H1 (cell line): ENCODE measurements around the gene SLC4A1AP. TPM values are rescaled to one million over a fixed set of nuclear protein-coding genes. Genes with fewer than 3 reads are reported as not detected.

ENCODE experiments used
- CTCF ChIA-PET: fragments of 300-600 bp; sonication (Branson Sonifier 250); formaldehyde crosslinking; loops from one replicate; lab custom pipeline; 2021; ENCODE audit not compliant: partially characterized antibody; lab: Charles Lee
- POLR2A ChIA-PET: fragments of 300-600 bp; sonication (Branson Sonifier 250); formaldehyde crosslinking; loops from one replicate; lab custom pipeline; 2021; ENCODE audit warnings: inconsistent platforms; ENCODE audit not compliant: partially characterized antibody; lab: Charles Lee
- DNase-seq, 2 experiments: peaks; one replicate each; pipeline versions ENCODE4 v3.0.0 to v3.0.0-alpha.2; 2010 to 2022; ENCODE audit warnings: low spot score in 2 of 2, low read depth in 1 of 2, mixed read lengths in 1 of 2
- FAIRE-seq: peaks from 2 replicates; lab custom pipeline; 2011; peaks lifted over from hg19 to GRCh38; lab: Jason Lieb, UNC
- H2AFZ ChIP-seq: 2 replicates; pipeline ENCODE4 v1.8.1; 2012; ENCODE audit warnings: low read length, inconsistent platforms
- H2AK5ac ChIP-seq: 2 replicates; pipeline ENCODE4 v1.6.1; 2013; ENCODE audit warnings: low read depth, low read length
- H2BK120ac ChIP-seq: replicated peaks from 2 replicates; pipeline ENCODE3; 2013; ENCODE audit warnings: low read depth, low read length, inconsistent platforms
- H2BK12ac ChIP-seq: 2 replicates; pipeline ENCODE4 v1.6.1; 2013; ENCODE audit warnings: low read depth, low read length
- H2BK15ac ChIP-seq: 2 replicates; pipeline ENCODE4 v1.6.1; 2013; ENCODE audit warnings: low read length
- H2BK20ac ChIP-seq: 2 replicates; pipeline ENCODE4 v1.6.1; 2013; ENCODE audit warnings: low read length
- H2BK5ac ChIP-seq: 2 replicates; pipeline ENCODE4 v1.6.1; 2013; ENCODE audit warnings: low read depth, low read length
- H3K14ac ChIP-seq: 2 replicates; pipeline ENCODE4 v1.6.1; 2013; ENCODE audit warnings: inconsistent platforms; ENCODE audit not compliant: insufficient read length
- H3K18ac ChIP-seq: 2 replicates; pipeline ENCODE4 v1.6.1; 2013; ENCODE audit warnings: low read length; ENCODE audit errors: extremely low read depth
- H3K23ac ChIP-seq: 2 replicates; pipeline ENCODE4 v1.6.1; 2013; ENCODE audit warnings: inconsistent platforms; ENCODE audit not compliant: insufficient read length
- H3K23me2 ChIP-seq: 2 replicates; pipeline ENCODE4 v1.6.1; 2013; ENCODE audit warnings: low read depth, low read length
- H3K27ac ChIP-seq: 2 replicates; pipeline ENCODE4 v1.6.1; 2011; ENCODE audit warnings: low read depth, low read length, inconsistent platforms
- H3K27me3 ChIP-seq, 4 experiments: replicated peaks in 1 of 4; 1 replicate in 1 of 4; 2 replicates in 3 of 4; pipeline versions ENCODE4 v1.6.1 to v1.8.1; 2011 to 2013; ENCODE audit warnings: low read length in 3 of 4, mild to moderate bottlenecking in 3 of 4, inconsistent platforms in 2 of 4, mixed read lengths in 2 of 4, moderate library complexity in 1 of 4; ENCODE audit not compliant: control insufficient read depth in 3 of 4, insufficient read depth in 3 of 4; ENCODE audit errors: extremely low read depth in 1 of 4
- H3K36me3 ChIP-seq, 4 experiments: 2 replicates each; pipeline versions ENCODE4 v1.6.1 to v1.8.1; 2011 to 2013; ENCODE audit warnings: mild to moderate bottlenecking in 4 of 4, low read length in 3 of 4, moderate library complexity in 2 of 4, control low read depth in 1 of 4, inconsistent platforms in 1 of 4; ENCODE audit not compliant: insufficient read depth in 4 of 4, control insufficient read depth in 2 of 4
- H3K4ac ChIP-seq: replicated peaks from 2 replicates; pipeline ENCODE3; 2013; ENCODE audit warnings: low read length, low read depth, mixed read lengths, inconsistent platforms; ENCODE audit not compliant: insufficient read length
- H3K4me1 ChIP-seq, 4 experiments: replicated peaks in 1 of 4; 1 replicate in 1 of 4; 2 replicates in 3 of 4; pipeline versions ENCODE4 v1.6.1 to v1.8.1; 2011 to 2013; ENCODE audit warnings: low read length in 3 of 4, inconsistent platforms in 2 of 4, mixed read lengths in 1 of 4; ENCODE audit not compliant: insufficient read depth in 4 of 4, control insufficient read depth in 3 of 4
- H3K4me2 ChIP-seq, 2 experiments: 2 replicates each; pipeline versions ENCODE4 v1.6.1 to v1.8.1; 2011 to 2013; ENCODE audit warnings: low read depth in 2 of 2, low read length in 2 of 2, control low read depth in 1 of 2, inconsistent platforms in 1 of 2, mild to moderate bottlenecking in 1 of 2; ENCODE audit not compliant: insufficient read depth in 1 of 2
- H3K4me3 ChIP-seq, 4 experiments: fragments of 200-600, 300-600 bp in 1 of 4; sonication (generic), shearing (Covaris generic), sonication (Bioruptor Twin) in 1 of 4; 2 replicates each; pipeline versions ENCODE4 v1.5.1 to v1.8.1; 2011 to 2016; ENCODE audit warnings: low read length in 4 of 4, low read depth in 3 of 4, control low read depth in 2 of 4, inconsistent platforms in 2 of 4, mild to moderate bottlenecking in 2 of 4, mixed read lengths in 1 of 4, moderate library complexity in 1 of 4; ENCODE audit not compliant: insufficient read depth in 2 of 4; ENCODE audit errors: extremely low read depth in 1 of 4
- H3K56ac ChIP-seq: replicated peaks from 2 replicates; pipeline ENCODE3; 2013; ENCODE audit warnings: low read depth, mild to moderate bottlenecking, mixed read lengths, low read length, inconsistent platforms; ENCODE audit not compliant: insufficient read length
- H3K79me1 ChIP-seq: 2 replicates; pipeline ENCODE4 v1.6.1; 2013; ENCODE audit warnings: low read depth, low read length, control low read depth
- H3K79me2 ChIP-seq, 2 experiments: 2 replicates each; pipeline versions ENCODE4 v1.6.1 to v1.8.1; 2012 to 2013; ENCODE audit warnings: low read length in 2 of 2, mild to moderate bottlenecking in 2 of 2, inconsistent platforms in 1 of 2; ENCODE audit not compliant: insufficient read depth in 2 of 2, control insufficient read depth in 1 of 2
- H3K9ac ChIP-seq, 4 experiments: replicated peaks in 1 of 4; 1 replicate in 1 of 4; 2 replicates in 3 of 4; pipeline versions ENCODE4 v1.6.1 to v1.8.1; 2011 to 2013; ENCODE audit warnings: low read depth in 3 of 4, low read length in 3 of 4, control low read depth in 2 of 4, mild to moderate bottlenecking in 2 of 4, moderate library complexity in 2 of 4, inconsistent platforms in 1 of 4; ENCODE audit errors: extremely low read depth in 1 of 4
- H3K9me3 ChIP-seq, 2 experiments: 2 replicates each; pipeline versions ENCODE4 v1.6.1 to v1.8.1; 2012 to 2013; ENCODE audit warnings: mild to moderate bottlenecking in 2 of 2, moderate library complexity in 2 of 2, control low read depth in 1 of 2, inconsistent platforms in 1 of 2, low read depth in 1 of 2, low read length in 1 of 2, mixed read lengths in 1 of 2; ENCODE audit not compliant: insufficient read depth in 2 of 2
- H4K20me1 ChIP-seq, 2 experiments: replicated peaks in 1 of 2; 2 replicates each; pipeline versions ENCODE3 to v1.8.1; 2011 to 2013; ENCODE audit warnings: inconsistent platforms in 2 of 2, low read length in 2 of 2, mild to moderate bottlenecking in 1 of 2; ENCODE audit not compliant: insufficient read depth in 2 of 2, control insufficient read depth in 1 of 2
- H4K5ac ChIP-seq: 2 replicates; pipeline ENCODE4 v1.6.1; 2013; ENCODE audit warnings: low read length, low read depth, mixed read lengths, inconsistent platforms; ENCODE audit not compliant: insufficient read length
- H4K8ac ChIP-seq: 2 replicates; pipeline ENCODE4 v1.8.0; 2013; ENCODE audit warnings: mild to moderate bottlenecking, moderate library complexity, low read length, inconsistent platforms; ENCODE audit not compliant: insufficient read depth; ENCODE audit errors: extremely low read depth
- H4K91ac ChIP-seq: replicated peaks from 2 replicates; pipeline ENCODE3; 2013; ENCODE audit warnings: low read length, mixed read lengths, inconsistent platforms; ENCODE audit not compliant: insufficient read length
- CHD2 ChIP-seq: IDR thresholded peaks from 2 replicates; pipeline ENCODE4 v1.6.1; 2012; ENCODE audit warnings: low read length, improper control_type of control experiment
- EP300 ChIP-seq, 2 experiments: IDR thresholded peaks; 1 replicate in 1 of 2; 2 replicates in 1 of 2; pipeline ENCODE4 v1.6.1; 2011 to 2012; ENCODE audit warnings: low read depth in 2 of 2, low read length in 2 of 2, mild to moderate bottlenecking in 2 of 2, borderline replicate concordance in 1 of 2, inconsistent platforms in 1 of 2, moderate library complexity in 1 of 2
- EZH2 ChIP-seq: fragments of 200-600 bp; sonication (generic); IDR thresholded peaks from 2 replicates; pipeline ENCODE4 v1.7.1; 2012; ENCODE audit warnings: low read depth, mild to moderate bottlenecking, moderate library complexity, low read length, inconsistent platforms; ENCODE audit not compliant: severe bottlenecking
- HDAC2 ChIP-seq, 2 experiments: fragments of 300-600 bp in 1 of 2; sonication (generic) in 1 of 2; IDR thresholded peaks; 2 replicates each; pipeline ENCODE4 v1.6.1; 2011 to 2012; ENCODE audit warnings: low read depth in 2 of 2, low read length in 2 of 2, mild to moderate bottlenecking in 2 of 2, moderate library complexity in 2 of 2, borderline replicate concordance in 1 of 2, inconsistent platforms in 1 of 2
- RAD21 ChIP-seq, 2 experiments: IDR thresholded peaks in 1 of 2; conservative IDR thresholded peaks in 1 of 2; 2 replicates each; pipeline ENCODE4 v1.6.1; 2011; ENCODE audit warnings: low read depth in 2 of 2, low read length in 2 of 2, improper control_type of control experiment in 1 of 2, inconsistent platforms in 1 of 2, mild to moderate bottlenecking in 1 of 2, moderate library complexity in 1 of 2
- RFX5 ChIP-seq: IDR thresholded peaks from 2 replicates; pipeline ENCODE4 v1.6.1; 2011; ENCODE audit warnings: low read depth, low read length, improper control_type of control experiment, borderline replicate concordance
- SP2 ChIP-seq: IDR thresholded peaks from 2 replicates; pipeline ENCODE4 v1.6.1; 2012; ENCODE audit warnings: mild to moderate bottlenecking, low read length, inconsistent platforms
- SRF ChIP-seq: IDR thresholded peaks from 2 replicates; pipeline ENCODE4 v1.6.1; 2011; ENCODE audit warnings: mild to moderate bottlenecking, low read depth, low read length, moderate library complexity
- SUZ12 ChIP-seq: fragments of 200-600 bp; sonication (generic); IDR thresholded peaks from 2 replicates; pipeline ENCODE4 v1.6.1; 2012; ENCODE audit warnings: mild to moderate bottlenecking, inconsistent platforms, low read length, moderate library complexity, mixed read lengths
- TAF7 ChIP-seq: optimal IDR thresholded peaks from 2 replicates; pipeline ENCODE3; 2011; ENCODE audit warnings: low read depth, mild to moderate bottlenecking, inconsistent platforms, low read length, moderate library complexity, borderline replicate concordance
- TBP ChIP-seq: IDR thresholded peaks from 2 replicates; pipeline ENCODE4 v1.6.1; 2011; ENCODE audit warnings: low read depth, low read length, improper control_type of control experiment
- TEAD4 ChIP-seq: IDR thresholded peaks from 2 replicates; pipeline ENCODE4 v1.6.1; 2012; ENCODE audit warnings: low read depth, low read length, inconsistent platforms, mixed read lengths
- YY1 ChIP-seq: IDR thresholded peaks from 2 replicates; pipeline ENCODE4 v1.6.1; 2011; ENCODE audit warnings: low read depth, mild to moderate bottlenecking, low read length
- ZNF274 ChIP-seq: IDR thresholded peaks from 2 replicates; pipeline ENCODE4 v1.7.0; 2012; ENCODE audit warnings: low read length, borderline replicate concordance; ENCODE audit errors: extremely low read depth
- WGBS, 2 experiments: shearing (Covaris generic) in 1 of 2; methylation state at CpG; one replicate each; pipeline versions ENCODE4 v1.1.6 to v1.1.7; 2013 to 2015; ENCODE audit warnings: low lambda C conversion rate in 2 of 2, mixed read lengths in 2 of 2, inconsistent platforms in 1 of 2, low coverage in 1 of 2, missing lambda C conversion rate in 1 of 2; ENCODE audit not compliant: insufficient replicate concordance in 2 of 2, insufficient coverage in 1 of 2, insufficient read length in 1 of 2; ENCODE audit errors: extremely low coverage in 1 of 2, missing lambda C conversion rate in 1 of 2; 5-methylcytosine and 5-hydroxymethylcytosine counted together
- polyA plus RNA-seq, 7 experiments: library from polyadenylated mRNA; depleted of rRNA in 3 of 7; stranded (reverse) in 5 of 7; unstranded in 2 of 7; fragments of >200 nt in 5 of 7; fragments of 200-250 nt in 2 of 7; gene quantifications; 1 replicate in 5 of 7; 2 replicates in 1 of 7; 4 replicates in 1 of 7; pipeline versions ENCODE4 v1.2.1 to v1.2.3, GENCODE V29; 2011 to 2013; ENCODE audit warnings: missing spikeins in 2 of 7, mixed read lengths in 2 of 7
- total RNA-seq: library from RNA; stranded (reverse); fragmentation: NEBNext Ultra II Directional; extraction: Animal tissue kit (Norgen Biotek cat#: 25700); gene quantifications from 2 replicates; pipeline ENCODE4 v1.2.1, GENCODE V29; 2021

Gene SLC4A1AP
- total and polyA plus RNA-seq, 2 of the 8 experiments (the other 6 are each of a cell fraction or from before 2014, with no cell fraction given): 8.1 to 18.4 TPM

GRCh38 chr2:27713201-27713600, 49.5 kb downstream of the SLC4A1AP start:
- POLR2A ChIA-PET: interaction anchor here (1.0 to 1.7 kb wide), 3 partner anchors 10 to 44 kb away, joined by 3 to 5 read pairs (median 3); no protein-coding TSS in a partner anchor
- H3K27ac ChIP-seq: no peak overlapping the region
- TF ChIP-seq TBP: no peak
- no peak for TF ChIP-seq EZH2
- TF ChIP-seq SP2: no peak
- TF ChIP-seq TEAD4: no peak
- no peak for TF ChIP-seq RFX5
- TF ChIP-seq YY1: no peak
- TF ChIP-seq HDAC2 (IDR thresholded peaks at IDR 0.05; ENCODE audit: borderline replicate concordance in 1 of 2, low read depth in 2 of 2, low read length in 2 of 2): no peak
- no peak for TF ChIP-seq TAF7
- no peak for TF ChIP-seq CHD2
- no peak for TF ChIP-seq SUZ12
- no peak for TF ChIP-seq ZNF274
- TF ChIP-seq SRF: no peak
- TF ChIP-seq RAD21 (IDR thresholded peaks at IDR 0.05 in 1 of 2, conservative IDR thresholded peaks at IDR 0.05 in 1 of 2; ENCODE audit: low read depth in 2 of 2, low read length in 2 of 2): no peak
- no peak for TF ChIP-seq EP300 (IDR thresholded peaks at IDR 0.05; ENCODE audit: borderline replicate concordance in 1 of 2, low read depth in 2 of 2, low read length in 2 of 2)

More at GRCh38 chr2:27713201-27713600, 49.5 kb downstream of the SLC4A1AP start:
- Histone ChIP-seq H4K20me1 (no peaks in the 10 kb centered on the region), H2BK5ac (no peak overlapping the region), H4K8ac (no peak overlapping the region), H3K4me2 (no peak overlapping the region), H2BK120ac (no peak overlapping the region), H3K79me2 (no peaks in the 10 kb centered on the region), H3K27me3 (no peaks in the 10 kb centered on the region), H2BK12ac (no peak overlapping the region), H3K14ac (no peak overlapping the region), H3K4me3 (no peak overlapping the region), H2AK5ac (no peak overlapping the region), H3K9ac (no peak overlapping the region), H3K4ac (no peak overlapping the region), H3K9me3 (no peaks in the 10 kb centered on the region), H3K18ac (no peak overlapping the region), H2BK20ac (no peak overlapping the region), H3K23ac (no peak overlapping the region), H3K4me1 (peaks cover 3 to 16% (median 6%) of the 10 kb centered on the region in 4 experiments; a peak in 6 of 7 replicates), H2BK15ac (no peak overlapping the region), H3K23me2 (peaks cover 11% of the 10 kb centered on the region; the same call in 1 of the 2 replicates), H3K36me3 (no peaks in the 10 kb centered on the region; a peak in 1 of 8 replicates), H3K79me1 (no peaks in the 10 kb centered on the region), H3K56ac (no peak overlapping the region), H4K91ac (no peak overlapping the region), H2AFZ (no peak overlapping the region), H4K5ac (no peak overlapping the region)
- no peak for FAIRE-seq
- DNase-seq: no peak
- 92% methylated on average over 5 of the region's 5 CpGs; no CpG with 5 or more reads in 1 of the 2 experiments for WGBS, 2 experiments
- CTCF ChIA-PET: interaction anchor here (1.6 to 5.0 kb wide), 3 partner anchors 10 to 30 kb away, joined by 10 to 51 read pairs (median 32); no protein-coding TSS in a partner anchor
